Measurements from ENCODE around the gene ADAP1. TPM values are rescaled to one million over a fixed set of nuclear protein-coding genes. Genes with fewer than 3 reads are reported as not detected.

Gene ADAP1
- total RNA-seq, 2 donors from 2014 or later = 3.8 to 6.5 TPM

- Mint-ChIP-seq H3K9me3 (no peaks in the 10 kb centered on the region), H3K36me3 (ENCODE audit: low read depth) (peaks cover 46% of the 10 kb centered on the region), H3K4me3 (no peak overlapping the region), H3K27me3 (ENCODE audit: insufficient read depth) (no peaks in the 10 kb centered on the region), H3K27ac (no peak overlapping the region), H3K4me1 (no peaks in the 10 kb centered on the region)
- DNase-seq = no peak
- 85 to 88% methylated on average over 13 to 15 of the region's 15 CpGs for WGBS, 2 experiments (ENCODE audit: insufficient coverage in 1 of 2, insufficient read length in 1 of 2)
- no peak overlapping the region for H3K9ac ChIP-seq (ENCODE audit: extremely low read depth, low read length, poor library complexity, severe bottlenecking)
- H3K9me3 ChIP-seq (ENCODE audit: control insufficient read depth, low read length) = no peaks in the 10 kb centered on the region
- TF ChIP-seq CTCF (conservative IDR thresholded peaks at IDR 0.05) = no peak
- H3K4me3 ChIP-seq (ENCODE audit: low read length) = no peak overlapping the region
- no peaks in the 10 kb centered on the region for H3K27me3 ChIP-seq (ENCODE audit: control insufficient read depth, insufficient read depth, low read length, poor library complexity, severe bottlenecking)
- peaks cover 49% of the 10 kb centered on the region for H3K36me3 ChIP-seq (ENCODE audit: control insufficient read depth, insufficient read depth, low read length)
- H3K4me1 ChIP-seq (ENCODE audit: control insufficient read depth, insufficient read depth, low read length) = no peaks in the 10 kb centered on the region
- H3K27ac ChIP-seq (ENCODE audit: low read depth, low read length) = no peak overlapping the region
Observed at GRCh38 chr7:889025-889390, 65.5 kb downstream of the ADAP1 start.

GRCh38 chr7:888081-889024 is 66.1 kb downstream of the ADAP1 start:
- H3K4me1 Mint-ChIP-seq = no peaks in the 10 kb centered on the region
- 92 to 93% methylated on average over 28 to 43 of the region's 43 CpGs for WGBS, 2 experiments (ENCODE audit: insufficient coverage in 1 of 2, insufficient read length in 1 of 2)
- Histone ChIP-seq H3K4me1 (ENCODE audit: control insufficient read depth, insufficient read depth, low read length) (no peaks in the 10 kb centered on the region), H3K9ac (ENCODE audit: extremely low read depth, low read length, poor library complexity, severe bottlenecking) (no peak overlapping the region), H3K4me3 (ENCODE audit: low read length) (no peak overlapping the region), H3K27ac (ENCODE audit: low read depth, low read length) (no peak overlapping the region), H3K27me3 (ENCODE audit: control insufficient read depth, insufficient read depth, low read length, poor library complexity, severe bottlenecking) (no peaks in the 10 kb centered on the region), H3K36me3 (ENCODE audit: control insufficient read depth, insufficient read depth, low read length) (peaks cover 51% of the 10 kb centered on the region), H3K9me3 (ENCODE audit: control insufficient read depth, low read length) (no peaks in the 10 kb centered on the region)
- no peaks in the 10 kb centered on the region for H3K27me3 Mint-ChIP-seq (ENCODE audit: insufficient read depth)
- DNase-seq = no peak
- H3K36me3 Mint-ChIP-seq (ENCODE audit: low read depth) = peaks cover 41% of the 10 kb centered on the region
- no peak overlapping the region for H3K27ac Mint-ChIP-seq
- TF ChIP-seq CTCF (conservative IDR thresholded peaks at IDR 0.05) = no peak
- no peak overlapping the region for H3K4me3 Mint-ChIP-seq
- no peaks in the 10 kb centered on the region for H3K9me3 Mint-ChIP-seq

- H3K9ac ChIP-seq (ENCODE audit: extremely low read depth, low read length, poor library complexity, severe bottlenecking) = no peak overlapping the region
Observed at GRCh38 chr7:887488-887820, 67.0 kb downstream of the ADAP1 start.

More at GRCh38 chr7:887488-887820, 67.0 kb downstream of the ADAP1 start:
- H3K27ac ChIP-seq (ENCODE audit: low read depth, low read length) = no peak overlapping the region
- Mint-ChIP-seq H3K9me3 (no peaks in the 10 kb centered on the region), H3K27ac (no peak overlapping the region), H3K4me3 (no peak overlapping the region), H3K27me3 (ENCODE audit: insufficient read depth) (no peaks in the 10 kb centered on the region), H3K4me1 (no peaks in the 10 kb centered on the region), H3K36me3 (ENCODE audit: low read depth) (peaks cover 32% of the 10 kb centered on the region)
- no peak overlapping the region for H3K4me3 ChIP-seq (ENCODE audit: low read length)
- no peaks in the 10 kb centered on the region for H3K27me3 ChIP-seq (ENCODE audit: control insufficient read depth, insufficient read depth, low read length, poor library complexity, severe bottlenecking)
- H3K36me3 ChIP-seq (ENCODE audit: control insufficient read depth, insufficient read depth, low read length) = peaks cover 46% of the 10 kb centered on the region
- no peak for DNase-seq
- no peaks in the 10 kb centered on the region for H3K4me1 ChIP-seq (ENCODE audit: control insufficient read depth, insufficient read depth, low read length)
- no peaks in the 10 kb centered on the region for H3K9me3 ChIP-seq (ENCODE audit: control insufficient read depth, low read length)
- TF ChIP-seq CTCF (conservative IDR thresholded peaks at IDR 0.05) = no peak
- WGBS, 2 experiments (ENCODE audit: insufficient coverage in 1 of 2, insufficient read length in 1 of 2) = 96 to 97% methylated on average over 18 of the region's 18 CpGs
